Measurements from ENCODE around the gene ZNF230. TPM values are rescaled to one million over a fixed set of nuclear protein-coding genes. Genes with fewer than 3 reads are reported as not detected.

The ZNF230 gene
- total and polyA plus RNA-seq, 2 of the 8 experiments (the other 6 are each of a cell fraction or from before 2014, with no cell fraction given) = 1.5 to 3.6 TPM

- Histone ChIP-seq H4K91ac (replicated peaks; ENCODE audit: insufficient read length, low read length) (no peak overlapping the region), H3K4me3 (ENCODE audit: extremely low read depth in 1 of 4, insufficient read depth in 2 of 4, low read depth in 3 of 4, low read length in 4 of 4) (no peak overlapping the region), H2BK120ac (replicated peaks; ENCODE audit: low read depth, low read length) (no peak overlapping the region), H2AK5ac (ENCODE audit: low read depth, low read length) (no peak overlapping the region), H3K36me3 (ENCODE audit: control insufficient read depth in 2 of 4, insufficient read depth in 4 of 4, low read length in 3 of 4) (peaks cover 5 to 31% (median 18%) of the 10 kb centered on the region in 4 experiments; a peak in 6 of 8 replicates), H3K27me3 (replicated peaks in 1 of 4; ENCODE audit: control insufficient read depth in 3 of 4, extremely low read depth in 1 of 4, insufficient read depth in 3 of 4, low read length in 3 of 4) (no peaks in the 10 kb centered on the region), H3K23ac (ENCODE audit: insufficient read length) (no peak overlapping the region), H3K9me3 (ENCODE audit: insufficient read depth in 2 of 2, low read depth in 1 of 2, low read length in 1 of 2) (peaks cover 51 to 58% of the 10 kb centered on the region in 2 experiments), H2BK15ac (ENCODE audit: low read length) (no peak overlapping the region), H3K9ac (replicated peaks in 1 of 4; ENCODE audit: extremely low read depth in 1 of 4, low read depth in 3 of 4, low read length in 3 of 4) (no peak overlapping the region), H3K23me2 (ENCODE audit: low read depth, low read length) (no peaks in the 10 kb centered on the region), H2BK5ac (ENCODE audit: low read depth, low read length) (no peak overlapping the region), H3K27ac (ENCODE audit: low read depth, low read length) (no peak overlapping the region), H2BK20ac (ENCODE audit: low read length) (no peak overlapping the region), H2BK12ac (ENCODE audit: low read depth, low read length) (no peak overlapping the region), H3K4ac (replicated peaks; ENCODE audit: insufficient read length, low read depth, low read length) (no peak overlapping the region), H3K79me1 (ENCODE audit: low read depth, low read length) (no peaks in the 10 kb centered on the region), H3K4me2 (ENCODE audit: insufficient read depth in 1 of 2, low read depth in 2 of 2, low read length in 2 of 2) (no peak overlapping the region), H3K56ac (replicated peaks; ENCODE audit: insufficient read length, low read depth, low read length) (no peak overlapping the region), H3K14ac (ENCODE audit: insufficient read length) (no peak overlapping the region), H4K5ac (ENCODE audit: insufficient read length, low read depth, low read length) (no peak overlapping the region), H3K4me1 (replicated peaks in 1 of 4; ENCODE audit: control insufficient read depth in 3 of 4, insufficient read depth in 4 of 4, low read length in 3 of 4) (no peaks in the 10 kb centered on the region), H4K8ac (ENCODE audit: extremely low read depth, insufficient read depth, low read length) (no peak overlapping the region), H4K20me1 (replicated peaks in 1 of 2; ENCODE audit: control insufficient read depth in 1 of 2, insufficient read depth in 2 of 2, low read length in 2 of 2) (no peaks in the 10 kb centered on the region), H3K18ac (ENCODE audit: extremely low read depth, low read length) (no peak overlapping the region), H3K79me2 (ENCODE audit: control insufficient read depth in 1 of 2, insufficient read depth in 2 of 2, low read length in 2 of 2) (no peaks in the 10 kb centered on the region), H2AFZ (ENCODE audit: low read length) (no peak overlapping the region)
- ChIA-PET POLR2A (ENCODE audit: partially characterized antibody) (no interaction called here), CTCF (ENCODE audit: partially characterized antibody) (no interaction called here)
- DNase-seq (ENCODE audit: low read depth in 1 of 2, low spot score in 2 of 2) = no peak
- 60% methylated on average over 4 of the region's 4 CpGs; no CpG with 5 or more reads in 1 of the 2 experiments for WGBS, 2 experiments (ENCODE audit: extremely low coverage in 1 of 2, insufficient coverage in 1 of 2, insufficient read length in 1 of 2, insufficient replicate concordance in 2 of 2, low coverage in 1 of 2, low lambda C conversion rate in 2 of 2, missing lambda C conversion rate in 1 of 2)
- FAIRE-seq = no peak
- TF ChIP-seq MAFK (IDR thresholded peaks at IDR 0.05; ENCODE audit: low read depth, low read length) (no peak), NRF1 (IDR thresholded peaks at IDR 0.05; ENCODE audit: low read depth, low read length) (no peak), TAF1 (IDR thresholded peaks at IDR 0.05; ENCODE audit: low read depth, low read length) (no peak), KDM5A (IDR thresholded peaks at IDR 0.05; ENCODE audit: low read length) (no peak), JUND (IDR thresholded peaks at IDR 0.05; ENCODE audit: low read length) (no peak), SIX5 (IDR thresholded peaks at IDR 0.05; ENCODE audit: low read depth, low read length) (no peak), TCF12 (IDR thresholded peaks at IDR 0.05; ENCODE audit: low read depth, low read length) (no peak), SIRT6 (IDR thresholded peaks at IDR 0.05; ENCODE audit: low read length) (no peak), BCL11A (IDR thresholded peaks at IDR 0.05; ENCODE audit: low read depth in 2 of 2, low read length in 2 of 2) (no peak), RNF2 (IDR thresholded peaks at IDR 0.05; ENCODE audit: borderline replicate concordance, low read depth, low read length, missing control alignments, poor library complexity, severe bottlenecking) (no peak), SP2 (IDR thresholded peaks at IDR 0.05; ENCODE audit: low read length) (no peak), GABPA (IDR thresholded peaks at IDR 0.05; ENCODE audit: borderline replicate concordance, insufficient read depth, low read length) (no peak), RFX5 (IDR thresholded peaks at IDR 0.05; ENCODE audit: borderline replicate concordance, low read depth, low read length) (no peak), NANOG (IDR thresholded peaks at IDR 0.05; ENCODE audit: insufficient read depth, low read depth, low read length, poor library complexity, severe bottlenecking) (no peak), CTBP2 (IDR thresholded peaks at IDR 0.05; ENCODE audit: borderline replicate concordance, insufficient read depth, insufficient read length, low read length) (no peak)
Observed at GRCh38 chr19:43960411-43960810, 42.3 kb upstream of the ZNF230 start.

All from H1 (cell line).